A673 (cell line): ENCODE data around the gene RERE. TPM values are rescaled to one million over a fixed set of nuclear protein-coding genes. Genes with fewer than 3 reads are reported as not detected.

Source experiments
- BruUV-seq: library from RNA; stranded (reverse); fragments of 400-500 nt; replicated peaks from 2 replicates; lab custom pipeline; 2021; lab: Mats Ljungman, UMichigan
- CTCF ChIA-PET: fragments of 300-600 bp; sonication (Branson Sonifier 250); formaldehyde crosslinking; loops from one replicate; lab custom pipeline; 2022; ENCODE audit warnings: antibody characterized with exemption; lab: Charles Lee
- POLR2A ChIA-PET: fragments of 300-600 bp; sonication (Branson Sonifier 250); formaldehyde crosslinking; loops from one replicate; lab custom pipeline; 2022; ENCODE audit warnings: antibody characterized with exemption; ENCODE audit not compliant: low non-redundant PET; lab: Charles Lee
- DNase-seq: peaks from one replicate; pipeline ENCODE4 v3.0.0-alpha.2; 2015; ENCODE audit warnings: low spot score
- H3K27ac ChIP-seq: fragments of 200-600 bp; sonication (generic); 2 replicates; pipeline ENCODE4 v1.5.1; 2016; ENCODE audit warnings: mixed run types, low read depth, mild to moderate bottlenecking, mixed read lengths, antibody characterized with exemption, low read length; ENCODE audit not compliant: poor library complexity, severe bottlenecking
- H3K27me3 ChIP-seq: fragments of 200-600 bp; sonication (generic); replicated peaks from 2 replicates; pipeline ENCODE4 v1.6.1; 2017; ENCODE audit warnings: mixed run types, low read depth, mild to moderate bottlenecking, mixed read lengths, antibody characterized with exemption, low read length; ENCODE audit not compliant: insufficient read depth, poor library complexity
- H3K36me3 ChIP-seq: fragments of 200-600 bp; sonication (generic); 2 replicates; pipeline ENCODE4 v1.6.1; 2016; ENCODE audit warnings: mixed run types, mild to moderate bottlenecking, mixed read lengths, antibody characterized with exemption, low read length; ENCODE audit not compliant: insufficient read depth, poor library complexity, severe bottlenecking
- H3K4me1 ChIP-seq: fragments of 200-600 bp; sonication (generic); 2 replicates; pipeline ENCODE4 v1.6.1; 2017; ENCODE audit warnings: mixed run types, mild to moderate bottlenecking, mixed read lengths, antibody characterized with exemption, low read length; ENCODE audit not compliant: insufficient read depth, poor library complexity, severe bottlenecking
- H3K4me3 ChIP-seq: fragments of 200-600 bp; sonication (generic); 2 replicates; pipeline ENCODE4 v1.5.1; 2016; ENCODE audit warnings: low read depth, mixed run types, mild to moderate bottlenecking, mixed read lengths, low read length; ENCODE audit not compliant: poor library complexity, severe bottlenecking
- H3K9me3 ChIP-seq: fragments of 200-600 bp; sonication (generic); 2 replicates; pipeline ENCODE4 v1.6.1; 2016; ENCODE audit warnings: mixed run types, low read depth, mild to moderate bottlenecking, mixed read lengths, antibody characterized with exemption, low read length; ENCODE audit not compliant: poor library complexity, severe bottlenecking
- EZH2 ChIP-seq: fragments of 200-600 bp; sonication (generic); IDR thresholded peaks from 2 replicates; pipeline ENCODE4 v1.6.1; 2017; ENCODE audit warnings: borderline replicate concordance, low read depth, mild to moderate bottlenecking, mixed read lengths, antibody characterized with exemption, low read length; ENCODE audit not compliant: poor library complexity, severe bottlenecking
- intact Hi-C: fragments of 100-400 bp; cut with micrococcal nuclease; formaldehyde crosslinking; loops from one replicate; pipeline ENCODE4 v1.10.0; 2022; ENCODE audit not compliant: unreplicated experiment
- total RNA-seq: library from RNA; stranded (reverse); gene quantifications from 2 replicates; pipeline ENCODE4 v1.2.3, GENCODE V29; 2021
- TF ChIP-seq, protein P1 (sequence below): fragments of 300-800, 200-600 bp; sonication (generic); conservative IDR thresholded peaks from 2 replicates; pipeline ENCODE4 v1.5.1; 2017; ENCODE audit warnings: low read depth, mild to moderate bottlenecking, antibody characterized with exemption, low read length, moderate library complexity, mixed read lengths

Gene RERE
- total RNA-seq, 1 experiment from 2014 or later, result 188 TPM

DNA sequence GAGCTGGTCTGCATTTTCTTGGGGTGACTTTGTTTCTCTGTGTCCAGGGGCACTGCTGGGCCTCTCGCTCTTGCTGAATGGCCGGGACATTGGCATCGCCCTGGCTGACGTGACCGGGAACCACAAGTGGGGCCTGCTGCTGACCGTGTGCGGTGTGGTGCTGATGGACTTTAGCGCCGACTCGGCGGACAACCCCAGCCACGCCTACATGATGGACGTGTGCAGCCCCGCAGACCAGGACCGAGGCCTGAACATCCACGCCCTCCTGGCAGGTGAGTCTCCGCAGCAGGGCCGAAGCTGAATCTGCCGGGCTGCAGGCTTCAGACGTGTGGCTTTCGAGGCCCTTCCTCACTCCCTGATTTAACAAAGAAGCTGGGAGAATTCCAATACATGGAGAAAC is 491.7 kb downstream of the RERE start:
- ChIA-PET CTCF (no interaction called here), POLR2A (no interaction called here)
- DNase-seq, result no peak
- Histone ChIP-seq H3K27ac (no peak overlapping the region), H3K9me3 (no peaks in the 10 kb centered on the region), H3K4me3 (no peak overlapping the region), H3K36me3 (no peaks in the 10 kb centered on the region), H3K4me1 (no peaks in the 10 kb centered on the region), H3K27me3 (no peaks in the 10 kb centered on the region)
- TF ChIP-seq, protein P1, sequence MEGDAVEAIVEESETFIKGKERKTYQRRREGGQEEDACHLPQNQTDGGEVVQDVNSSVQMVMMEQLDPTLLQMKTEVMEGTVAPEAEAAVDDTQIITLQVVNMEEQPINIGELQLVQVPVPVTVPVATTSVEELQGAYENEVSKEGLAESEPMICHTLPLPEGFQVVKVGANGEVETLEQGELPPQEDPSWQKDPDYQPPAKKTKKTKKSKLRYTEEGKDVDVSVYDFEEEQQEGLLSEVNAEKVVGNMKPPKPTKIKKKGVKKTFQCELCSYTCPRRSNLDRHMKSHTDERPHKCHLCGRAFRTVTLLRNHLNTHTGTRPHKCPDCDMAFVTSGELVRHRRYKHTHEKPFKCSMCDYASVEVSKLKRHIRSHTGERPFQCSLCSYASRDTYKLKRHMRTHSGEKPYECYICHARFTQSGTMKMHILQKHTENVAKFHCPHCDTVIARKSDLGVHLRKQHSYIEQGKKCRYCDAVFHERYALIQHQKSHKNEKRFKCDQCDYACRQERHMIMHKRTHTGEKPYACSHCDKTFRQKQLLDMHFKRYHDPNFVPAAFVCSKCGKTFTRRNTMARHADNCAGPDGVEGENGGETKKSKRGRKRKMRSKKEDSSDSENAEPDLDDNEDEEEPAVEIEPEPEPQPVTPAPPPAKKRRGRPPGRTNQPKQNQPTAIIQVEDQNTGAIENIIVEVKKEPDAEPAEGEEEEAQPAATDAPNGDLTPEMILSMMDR, result no peak
- no TSS peak for BruUV-seq
- intact Hi-C loops, result no loop called here

GRCh38 chr1:8324176-8324810 is 493.1 kb downstream of the RERE start:
- Histone ChIP-seq H3K4me3 (no peak overlapping the region), H3K4me1 (no peaks in the 10 kb centered on the region), H3K27me3 (no peaks in the 10 kb centered on the region), H3K36me3 (no peaks in the 10 kb centered on the region), H3K27ac (no peak overlapping the region), H3K9me3 (no peaks in the 10 kb centered on the region)
- no peak for DNase-seq
- ChIA-PET CTCF (interaction anchor here (0.9 kb wide), 1 partner anchor 24 kb away, joined by 8 read pairs; no protein-coding TSS in a partner anchor), POLR2A (interaction anchor here (0.6 kb wide), 1 partner anchor 128 kb away, joined by 3 read pairs; no protein-coding TSS in a partner anchor)
- intact Hi-C loops, result no loop called here
- no TSS peak for BruUV-seq
- TF ChIP-seq EZH2, result no peak
- TF ChIP-seq, protein P1, result no peak

GRCh38 chr1:8323706-8324105 is 493.7 kb downstream of the RERE start:
- CTCF ChIA-PET, result no interaction called here
- H3K9me3 ChIP-seq, result no peaks in the 10 kb centered on the region
- no peaks in the 10 kb centered on the region for H3K27me3 ChIP-seq
- H3K36me3 ChIP-seq, result no peaks in the 10 kb centered on the region
- no peak for TF ChIP-seq EZH2
- TF ChIP-seq, protein P1, result no peak
- BruUV-seq, result no TSS peak
- no peaks in the 10 kb centered on the region for H3K4me1 ChIP-seq
- no peak overlapping the region for H3K4me3 ChIP-seq
- no peak for DNase-seq
- H3K27ac ChIP-seq, result no peak overlapping the region
- intact Hi-C loops, result no loop called here
- POLR2A ChIA-PET, result interaction anchor here (0.6 kb wide), 2 partner anchors 127 to 544 kb away, joined by 3 to 4 read pairs; no protein-coding TSS in a partner anchor
